COLO829 (cell line): ENCODE results near the gene PMEPA1.

Source experiments
- DNase-seq: peaks from one replicate; pipeline ENCODE4 v3.0.0; 2012; ENCODE audit warnings: low spot score

PMEPA1 gene

GRCh38 chr20:57711311-57711712 lies 1.5 kb upstream of the PMEPA1 start:
- no peak for DNase-seq

- DNase-seq: no peak
Observed at GRCh38 chr20:57710841-57711240, 1.0 kb upstream of the PMEPA1 start.

GRCh38 chr20:57708694-57709673 lies 831 bp downstream of the PMEPA1 start:
- no peak for DNase-seq

GRCh38 chr20:57707849-57708693 lies 1.7 kb downstream of the PMEPA1 start:
- no peak for DNase-seq

- no peak for DNase-seq
Observed at GRCh38 chr20:57707320-57707719, 2.5 kb downstream of the PMEPA1 start.

- DNase-seq: no peak
Observed at GRCh38 chr20:57705127-57705899, 4.5 kb downstream of the PMEPA1 start.

- DNase-seq: no peak
Observed at GRCh38 chr20:57704245-57704644, 5.6 kb downstream of the PMEPA1 start.

- DNase-seq: no peak
Observed at GRCh38 chr20:57703013-57703412, 6.8 kb downstream of the PMEPA1 start.

- DNase-seq: no peak
Observed at GRCh38 chr20:57702521-57702920, 7.3 kb downstream of the PMEPA1 start.

- no peak for DNase-seq
Observed at GRCh38 chr20:57702091-57702490, 7.7 kb downstream of the PMEPA1 start.

- DNase-seq: no peak
Observed at GRCh38 chr20:57701651-57702050, 8.2 kb downstream of the PMEPA1 start.

GRCh38 chr20:57701090-57701489 lies 8.7 kb downstream of the PMEPA1 start:
- no peak for DNase-seq

- no peak for DNase-seq
Observed at GRCh38 chr20:57699395-57699794, 10.4 kb downstream of the PMEPA1 start.

- DNase-seq: peak; percentile 42
Observed at GRCh38 chr20:57698867-57699275, 10.9 kb downstream of the PMEPA1 start.

- peak; percentile 98 for DNase-seq
Observed at GRCh38 chr20:57698116-57698866, 11.5 kb downstream of the PMEPA1 start.

GRCh38 chr20:57697543-57697942 lies 12.3 kb downstream of the PMEPA1 start:
- DNase-seq: no peak

- DNase-seq: no peak
Observed at GRCh38 chr20:57696401-57696961, 13.3 kb downstream of the PMEPA1 start.

GRCh38 chr20:57695940-57696339 lies 13.9 kb downstream of the PMEPA1 start:
- DNase-seq: no peak

GRCh38 chr20:57695012-57695411 lies 14.8 kb downstream of the PMEPA1 start:
- DNase-seq: no peak

GRCh38 chr20:57694481-57694880 lies 15.3 kb downstream of the PMEPA1 start:
- DNase-seq: no peak
